Measurements from ENCODE around the gene ARHGEF3.

Gene ARHGEF3

DNA sequence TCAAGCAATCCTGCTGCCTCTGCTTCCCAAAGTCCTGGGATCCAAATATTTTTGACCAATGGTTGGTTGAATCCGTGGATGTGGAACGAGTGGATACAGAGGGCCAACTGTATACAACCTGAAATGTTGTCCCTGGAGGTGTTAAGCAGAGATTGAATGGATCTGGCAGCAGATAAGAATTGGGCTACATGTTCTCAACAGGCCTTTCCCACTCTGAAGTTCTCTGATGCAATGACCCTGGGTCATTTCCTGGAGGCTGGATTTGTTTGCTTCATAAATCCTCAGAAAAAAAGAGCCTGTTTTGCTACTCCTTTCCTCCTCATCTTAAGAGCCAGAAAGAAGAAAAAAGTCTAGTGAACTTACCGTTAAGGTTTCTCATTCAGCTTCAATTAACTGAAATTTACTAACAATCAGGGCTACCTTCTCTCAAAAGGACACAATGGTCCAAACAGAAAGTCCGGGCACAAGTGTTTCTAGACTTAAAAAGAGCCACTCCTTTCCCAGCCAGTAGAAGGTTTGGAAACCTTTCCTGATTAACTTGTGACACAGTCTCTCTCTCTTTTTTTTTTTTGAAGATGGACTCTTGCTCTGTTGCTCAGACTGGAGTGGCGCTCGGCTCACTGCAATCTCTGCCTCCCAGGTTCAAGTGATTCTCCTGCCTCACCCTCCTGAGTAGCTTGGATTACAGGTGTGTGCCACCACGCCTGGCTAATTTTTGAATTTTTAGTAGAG is 6.5 kb downstream of the ARHGEF3 start:
- no peak for DNase-seq

DNA sequence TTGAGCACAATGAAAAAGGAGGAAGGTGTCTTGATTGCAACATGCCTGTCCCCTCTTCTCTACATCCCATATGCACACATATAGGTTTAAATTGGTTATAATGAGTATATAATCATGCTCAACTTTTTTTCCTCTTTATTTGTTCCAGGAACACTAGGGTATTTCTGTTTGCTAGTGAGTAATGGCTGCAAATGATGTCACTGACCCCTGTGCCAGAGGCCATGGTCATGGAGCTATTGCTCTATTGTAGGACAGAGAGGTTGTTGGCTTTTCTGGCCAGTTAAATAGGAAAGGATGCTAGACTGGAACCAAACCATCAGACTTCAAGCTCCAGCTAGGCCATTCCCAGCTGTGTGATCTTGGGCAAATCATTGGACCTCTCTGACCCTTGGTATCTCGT is 9.6 kb downstream of the ARHGEF3 start:
- DNase-seq, result no peak

DNA sequence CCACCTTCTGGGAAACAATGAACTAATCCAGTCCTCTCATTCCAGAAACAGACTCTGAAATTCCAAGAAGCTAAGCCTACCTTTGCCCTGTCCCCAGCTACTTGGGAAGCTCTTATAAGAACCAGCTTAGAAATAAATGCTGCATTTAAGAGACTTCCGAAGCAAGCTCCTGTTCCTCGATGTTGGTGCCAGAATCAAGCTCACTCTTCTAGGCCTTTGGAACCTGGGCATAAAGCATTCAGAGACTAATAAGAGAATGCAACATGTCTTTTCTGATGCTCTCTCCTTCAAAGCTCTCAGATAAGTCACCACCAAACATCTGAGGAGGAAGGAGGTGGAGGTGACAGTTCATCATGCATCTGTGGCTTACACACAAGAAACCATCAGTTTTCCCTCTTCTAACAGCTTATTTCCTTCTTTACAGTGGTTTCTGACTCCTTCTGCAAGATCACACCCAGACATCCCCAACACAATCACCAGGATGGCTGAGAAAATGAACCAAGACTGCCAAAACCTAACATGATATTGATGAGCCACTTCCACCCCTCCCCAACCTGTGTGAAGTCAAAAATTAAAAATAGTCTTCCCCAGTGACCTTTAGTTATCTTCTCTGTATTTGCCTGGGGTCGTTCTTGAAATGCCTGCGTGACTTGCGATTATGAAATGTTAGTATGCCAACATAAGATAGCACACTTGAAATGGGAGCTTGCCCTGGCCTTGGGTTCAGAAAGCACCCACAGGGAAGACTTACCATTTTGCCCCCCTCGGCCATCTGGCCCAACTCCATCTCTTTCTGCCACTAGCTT is 11.5 kb downstream of the ARHGEF3 start:
- peak; percentile 17 for DNase-seq

DNA sequence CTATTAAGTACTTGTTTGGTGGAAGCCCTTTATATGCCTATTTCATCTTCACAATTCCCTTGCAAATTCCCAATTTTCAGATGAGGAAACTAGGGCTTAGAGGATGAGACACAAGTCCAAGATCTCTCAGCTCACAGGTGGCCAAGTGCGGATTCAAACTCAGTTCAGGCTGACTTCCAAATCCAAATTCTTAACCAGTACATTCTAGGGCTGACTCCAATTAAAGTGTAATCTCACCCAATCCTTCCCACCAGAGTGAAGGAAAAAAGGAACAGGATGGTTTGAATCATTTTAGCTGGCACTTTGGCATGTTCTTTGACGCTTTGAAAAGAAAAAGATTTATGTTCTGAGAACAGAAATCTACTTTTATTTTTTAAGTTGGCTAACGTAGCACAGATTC is 12.7 kb downstream of the ARHGEF3 start:
- DNase-seq, result no peak

DNA sequence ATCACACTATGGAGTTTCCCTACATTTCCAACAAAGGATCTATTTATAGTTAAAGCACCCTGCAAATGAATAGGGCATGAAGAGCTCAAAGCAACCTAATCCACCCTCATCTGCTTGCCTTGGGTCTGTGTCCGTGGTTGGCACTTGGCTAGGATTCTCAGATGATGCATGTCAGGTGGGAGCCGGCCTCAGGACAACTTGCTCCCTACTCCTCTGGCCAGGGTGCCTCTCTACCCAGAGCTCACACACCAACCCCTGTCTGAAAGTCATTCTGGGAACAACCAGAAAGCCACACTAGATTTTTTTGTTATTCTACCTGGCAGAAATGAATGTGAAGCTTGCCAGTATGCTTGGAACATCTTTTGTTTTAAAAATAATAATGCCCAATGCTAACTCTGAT is 13.2 kb downstream of the ARHGEF3 start:
- DNase-seq, result no peak

DNA sequence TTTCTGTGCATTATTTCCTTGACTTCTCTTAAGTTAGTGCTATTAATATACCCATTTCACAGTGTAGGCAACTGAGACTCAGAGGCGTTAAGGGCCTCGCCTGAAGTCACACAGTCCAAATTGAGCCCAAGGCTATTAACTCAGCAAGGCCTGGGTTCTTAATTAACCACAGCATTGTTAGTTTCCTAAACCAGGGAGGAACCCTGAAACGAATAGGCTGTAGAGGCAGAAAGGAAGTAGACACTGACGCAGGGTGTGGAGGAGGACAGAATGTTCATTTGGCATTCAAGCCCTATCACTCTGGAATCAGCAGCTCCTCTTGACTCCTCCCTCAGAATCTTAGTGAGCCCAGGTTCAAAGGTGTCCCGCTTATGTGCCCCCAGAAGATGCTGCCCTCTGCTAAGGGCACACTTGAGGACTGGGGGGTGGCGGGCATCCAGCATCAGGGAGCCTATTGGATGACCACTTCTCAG is 13.9 kb downstream of the ARHGEF3 start:
- peak; percentile 12 for DNase-seq

DNA sequence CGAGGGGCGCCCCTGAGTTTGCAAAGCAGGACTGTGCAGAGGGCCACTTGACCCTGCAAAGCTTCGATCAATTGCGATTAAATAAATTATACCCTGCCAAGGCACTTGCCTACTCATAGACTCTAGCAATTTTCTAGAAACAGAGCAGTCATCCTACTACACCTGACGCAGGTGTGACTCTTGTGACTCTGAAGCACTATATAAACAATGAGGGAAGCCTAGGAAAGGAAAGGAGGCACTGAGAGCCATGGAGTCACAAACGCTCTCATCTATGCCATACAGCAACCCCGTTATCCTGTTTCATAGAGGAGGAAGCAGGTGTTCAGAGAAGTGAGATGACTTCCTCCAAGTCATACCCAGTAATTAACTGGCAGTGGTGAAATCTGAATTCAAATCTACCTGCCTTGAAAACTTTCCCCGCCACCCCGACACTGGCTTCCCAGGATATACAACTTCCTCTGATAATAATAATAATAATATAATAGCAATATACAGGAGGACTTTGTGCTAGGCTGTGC is 14.4 kb downstream of the ARHGEF3 start:
- no peak for DNase-seq

DNA sequence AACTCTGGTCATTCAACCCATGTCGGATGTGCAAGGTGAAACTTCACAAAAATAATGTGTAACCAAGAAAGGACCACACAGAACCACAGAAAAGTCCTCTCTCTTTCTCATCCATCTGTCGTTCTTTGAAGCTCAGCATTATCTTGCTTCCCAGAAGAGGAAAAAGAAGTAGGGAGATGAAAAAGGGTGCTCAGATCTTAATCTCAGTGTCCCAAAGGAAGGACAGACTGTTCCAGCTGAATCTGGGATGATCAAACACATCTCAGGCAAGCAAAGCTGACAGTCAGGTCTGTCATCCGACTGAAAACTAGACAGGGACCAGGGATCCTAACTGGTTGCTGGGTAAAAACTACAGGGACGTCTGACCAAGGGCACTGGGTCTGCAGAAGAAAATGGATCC is 16.2 kb downstream of the ARHGEF3 start:
- DNase-seq, result no peak

DNA sequence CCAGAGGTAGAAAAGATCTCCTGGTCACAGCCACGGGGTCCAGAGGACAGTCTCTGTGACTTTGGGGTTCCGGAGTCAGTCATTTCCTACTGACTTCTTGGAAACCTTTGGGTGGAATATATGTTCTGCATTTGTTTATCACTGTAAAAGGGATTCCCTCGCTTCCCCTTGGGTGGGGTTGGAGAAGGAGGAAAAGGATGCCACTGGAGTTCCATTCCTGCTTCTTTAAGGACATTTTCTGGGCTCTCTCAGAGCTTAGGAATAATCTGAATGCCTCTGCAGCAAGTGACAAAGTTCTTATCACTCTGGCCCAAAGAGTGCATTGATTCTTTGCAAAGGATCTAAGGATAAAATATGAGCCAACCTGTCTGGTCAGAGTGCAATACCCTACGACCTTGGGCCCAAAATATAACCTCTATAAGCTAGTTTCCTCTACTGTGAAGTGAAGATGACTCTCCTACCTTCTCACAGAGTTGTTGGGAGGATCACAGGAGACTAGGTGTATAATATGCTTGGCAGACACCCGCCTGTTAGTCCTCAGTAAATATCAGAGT is 17.2 kb downstream of the ARHGEF3 start:
- DNase-seq, result no peak

DNA sequence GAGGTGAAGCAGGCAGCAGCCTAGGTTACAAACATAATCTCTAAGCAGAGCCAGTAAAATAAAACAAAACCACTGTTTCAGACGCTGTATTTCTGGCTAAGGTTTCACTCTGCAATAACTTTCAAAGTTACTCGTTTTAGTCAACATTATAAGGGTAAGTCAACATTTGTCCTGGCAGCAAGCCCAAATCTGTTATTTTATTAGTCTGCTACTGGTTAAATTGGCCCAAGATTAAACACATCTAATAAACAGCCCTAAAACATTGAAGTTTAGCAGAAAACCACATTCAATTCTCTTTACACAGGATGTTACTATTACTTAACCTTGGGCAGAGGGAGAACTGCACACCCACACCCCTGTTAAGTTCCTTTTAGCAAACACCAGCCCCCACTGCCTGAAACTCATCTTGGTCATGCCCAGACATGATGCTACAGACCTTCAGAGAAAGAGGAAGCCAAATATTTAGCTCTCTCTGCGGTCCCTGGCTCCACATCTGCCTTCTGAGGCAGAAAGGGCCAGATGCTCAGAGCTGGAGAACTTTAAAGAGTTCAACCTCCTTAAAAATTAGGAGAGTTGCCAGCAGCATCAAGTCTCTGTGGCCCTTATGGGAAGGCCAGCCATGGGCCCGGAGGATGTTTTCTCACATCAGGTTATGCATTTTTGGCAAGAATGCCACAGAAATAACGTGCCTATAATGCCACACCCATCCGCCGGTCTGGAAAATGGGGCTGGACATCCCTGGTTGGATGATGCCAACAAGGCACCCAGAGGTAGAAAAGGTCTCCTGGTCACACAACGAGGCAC is 17.9 kb downstream of the ARHGEF3 start:
- peak; percentile 74 for DNase-seq

DNA sequence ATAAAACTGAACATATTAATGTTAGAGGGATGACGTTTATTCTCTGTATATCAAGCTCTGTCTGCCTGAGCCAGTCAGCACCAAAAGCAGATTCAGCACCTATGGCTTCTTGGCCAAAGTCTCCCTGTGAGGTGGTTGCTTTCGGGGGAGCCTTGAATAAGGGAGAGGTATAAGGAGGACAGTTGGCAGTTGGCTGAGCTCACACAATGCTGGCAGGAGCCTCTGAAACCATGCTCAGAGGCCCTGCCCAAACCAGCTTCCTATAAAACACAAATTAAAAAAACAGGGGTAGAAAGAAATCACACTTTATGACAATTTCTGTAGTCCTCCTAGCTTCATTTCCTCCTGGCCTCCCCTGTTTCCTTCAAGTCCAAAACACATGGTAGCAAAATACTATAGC is 18.8 kb downstream of the ARHGEF3 start:
- no peak for DNase-seq

DNA sequence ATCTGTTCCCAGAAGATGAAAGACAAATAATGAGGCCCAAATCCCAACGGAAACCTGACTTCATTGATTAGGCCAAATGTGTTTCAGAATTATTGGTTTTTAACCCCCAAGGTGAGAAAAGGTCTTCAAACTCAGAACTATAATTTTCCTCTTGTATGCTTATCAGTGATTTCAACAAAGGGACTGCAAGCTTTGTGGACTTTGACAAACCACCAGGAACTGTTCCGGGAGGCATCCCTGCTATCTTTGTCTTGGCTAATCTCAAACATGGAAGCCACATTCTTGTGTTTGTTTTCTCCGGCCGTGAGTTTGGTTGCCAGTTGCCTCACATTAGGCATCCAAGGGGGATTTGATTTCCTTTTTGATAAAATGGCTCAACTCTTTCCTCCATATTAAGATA is 19.5 kb downstream of the ARHGEF3 start:
- DNase-seq, result no peak

DNA sequence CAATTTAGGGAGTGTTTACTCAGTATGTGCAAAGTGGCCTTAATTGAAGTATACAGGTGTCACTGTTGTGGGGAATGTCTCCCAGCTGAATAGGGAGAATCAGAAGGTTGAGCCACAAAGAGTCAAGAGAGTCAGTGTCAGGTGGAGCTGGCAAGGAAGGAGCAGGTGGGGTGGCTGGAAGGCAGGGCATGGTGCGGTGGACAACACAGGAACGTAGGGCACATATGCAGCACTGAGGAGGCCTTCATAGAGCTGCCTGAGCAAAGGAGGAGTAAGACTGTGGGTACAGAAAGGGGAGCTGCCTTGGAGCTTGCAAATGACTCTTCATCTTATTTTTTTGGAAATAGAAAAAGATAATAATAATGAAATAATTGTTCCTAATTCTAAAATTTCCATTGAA is 20.0 kb downstream of the ARHGEF3 start:
- no peak for DNase-seq

DNA sequence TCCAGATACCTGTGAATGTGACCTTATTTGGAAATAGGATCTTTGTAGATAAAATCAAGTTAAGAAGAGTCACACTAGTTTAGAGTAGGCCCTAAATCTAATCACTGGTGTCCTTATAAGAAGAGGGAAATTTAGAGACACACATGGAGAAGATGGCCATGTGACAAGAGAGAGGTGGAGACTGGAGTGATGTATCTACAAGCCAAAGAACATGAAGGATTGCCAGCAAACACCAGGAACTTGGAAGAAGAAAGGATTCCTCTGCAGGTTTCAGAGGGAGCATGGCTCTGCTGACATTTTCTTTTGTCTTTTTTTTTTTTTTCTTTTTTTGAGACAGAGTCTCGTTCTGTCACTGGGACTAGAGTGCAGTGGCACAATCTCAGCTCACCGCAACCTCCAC is 20.8 kb downstream of the ARHGEF3 start:
- DNase-seq, result no peak

DNA sequence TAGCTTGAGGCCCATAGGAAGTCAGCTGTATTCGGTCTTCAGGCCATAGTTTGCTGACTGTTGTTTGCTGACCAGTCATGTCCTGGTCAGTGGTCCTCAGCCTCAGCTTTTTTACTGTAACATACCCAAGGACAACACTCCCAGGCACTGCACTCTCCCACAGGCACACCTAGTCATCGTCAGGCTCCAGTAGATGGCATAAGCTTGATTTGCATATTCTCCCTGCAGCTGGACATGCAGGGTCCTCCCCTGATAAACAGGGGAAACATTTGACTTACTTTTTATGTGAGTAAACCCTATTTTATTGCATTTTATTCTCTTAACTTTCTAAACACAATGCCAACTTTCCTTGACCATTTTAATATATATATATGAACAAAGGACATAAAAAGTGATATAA is 22.9 kb downstream of the ARHGEF3 start:
- DNase-seq, result no peak

DNA sequence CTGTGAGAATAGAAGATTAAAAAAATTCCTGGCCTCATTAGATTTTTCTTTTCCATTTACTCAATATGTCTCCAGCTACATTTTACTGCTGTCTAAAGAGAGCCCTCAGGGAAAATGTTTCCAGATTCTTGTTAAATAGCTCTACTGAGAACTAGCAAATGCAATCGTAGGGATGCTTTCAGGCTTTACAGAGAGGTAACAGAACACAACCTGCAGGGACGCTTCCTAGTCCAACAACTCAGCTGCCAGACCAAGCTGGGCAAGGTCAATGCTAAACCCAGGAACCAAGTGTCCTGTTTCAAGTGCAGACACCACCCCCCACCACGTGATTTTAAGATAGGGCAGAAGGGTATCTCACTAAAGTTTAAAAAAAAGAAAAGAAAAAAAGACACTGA is 25.2 kb downstream of the ARHGEF3 start:
- DNase-seq, result no peak

DNA sequence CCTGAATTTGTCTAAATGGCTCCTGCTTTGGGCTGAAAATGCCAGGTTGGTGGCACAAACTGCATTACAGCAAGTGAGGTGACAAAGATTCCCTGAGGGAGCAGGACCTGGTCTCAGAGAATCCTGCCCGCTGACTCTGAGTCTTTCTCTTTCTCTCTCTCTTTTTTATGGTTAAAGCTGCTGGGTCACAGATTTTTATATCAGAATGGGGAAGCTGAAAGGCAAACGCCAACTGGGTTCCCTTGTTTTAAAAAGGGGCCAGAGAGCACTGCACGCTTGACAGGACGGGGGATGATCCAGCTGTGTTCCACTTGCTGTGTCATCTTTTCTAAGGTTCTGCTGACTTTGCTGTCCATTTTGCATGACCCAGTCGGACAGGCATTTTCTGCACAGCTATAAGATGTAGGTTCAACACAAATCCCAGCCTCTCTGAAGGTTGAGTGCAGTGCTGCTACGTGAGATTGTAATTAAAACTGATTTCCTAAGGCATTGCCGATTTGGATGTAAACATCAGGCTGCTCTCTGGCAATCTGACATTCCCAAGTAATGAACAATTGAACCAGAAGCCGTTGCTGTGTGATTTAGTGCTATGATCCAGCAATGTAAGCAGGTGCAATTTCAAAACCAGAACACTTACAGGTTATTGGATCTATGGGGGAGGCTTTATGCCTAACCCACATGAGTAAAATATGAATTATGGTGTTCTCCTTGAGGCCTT is 25.8 kb downstream of the ARHGEF3 start:
- DNase-seq, result no peak

DNA sequence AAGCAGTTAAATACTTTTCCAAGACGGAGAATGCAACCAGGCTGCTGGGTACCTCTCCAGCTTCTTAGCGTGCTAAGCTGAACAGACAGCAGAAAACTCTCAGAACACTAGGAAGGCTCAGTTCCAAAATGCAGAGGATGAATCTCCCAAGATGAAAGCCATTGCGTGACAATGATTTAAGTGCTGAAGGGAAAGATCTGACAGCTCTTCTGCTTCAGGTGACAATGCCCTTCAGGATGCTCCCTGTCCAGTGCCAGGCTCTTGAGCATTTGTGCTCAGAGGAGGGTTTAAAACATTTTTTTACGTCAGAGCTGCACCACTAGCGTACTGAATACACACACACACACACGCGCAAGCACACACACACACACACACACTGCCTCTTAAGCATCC is 26.3 kb downstream of the ARHGEF3 start:
- DNase-seq, result no peak

DNA sequence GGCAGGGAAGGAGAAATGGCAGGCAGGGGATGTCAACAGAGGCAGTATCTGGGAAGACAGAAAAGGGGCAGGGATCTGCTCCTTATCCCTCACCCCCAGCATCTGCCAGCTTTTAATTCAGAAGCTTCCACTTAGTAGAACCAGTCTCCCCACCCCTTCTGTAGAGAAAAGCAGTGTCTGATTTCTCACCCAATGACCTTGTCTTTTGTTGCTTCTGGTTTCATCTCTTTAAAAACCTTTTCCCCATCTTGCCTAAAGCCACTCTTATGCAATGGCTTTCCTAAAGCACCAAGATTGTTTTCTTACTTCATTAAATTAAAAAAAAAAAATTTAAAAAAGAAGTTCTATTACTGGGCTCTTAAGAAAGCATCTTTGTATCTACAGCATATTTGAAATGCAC is 27.8 kb downstream of the ARHGEF3 start:
- DNase-seq, result no peak

DNA sequence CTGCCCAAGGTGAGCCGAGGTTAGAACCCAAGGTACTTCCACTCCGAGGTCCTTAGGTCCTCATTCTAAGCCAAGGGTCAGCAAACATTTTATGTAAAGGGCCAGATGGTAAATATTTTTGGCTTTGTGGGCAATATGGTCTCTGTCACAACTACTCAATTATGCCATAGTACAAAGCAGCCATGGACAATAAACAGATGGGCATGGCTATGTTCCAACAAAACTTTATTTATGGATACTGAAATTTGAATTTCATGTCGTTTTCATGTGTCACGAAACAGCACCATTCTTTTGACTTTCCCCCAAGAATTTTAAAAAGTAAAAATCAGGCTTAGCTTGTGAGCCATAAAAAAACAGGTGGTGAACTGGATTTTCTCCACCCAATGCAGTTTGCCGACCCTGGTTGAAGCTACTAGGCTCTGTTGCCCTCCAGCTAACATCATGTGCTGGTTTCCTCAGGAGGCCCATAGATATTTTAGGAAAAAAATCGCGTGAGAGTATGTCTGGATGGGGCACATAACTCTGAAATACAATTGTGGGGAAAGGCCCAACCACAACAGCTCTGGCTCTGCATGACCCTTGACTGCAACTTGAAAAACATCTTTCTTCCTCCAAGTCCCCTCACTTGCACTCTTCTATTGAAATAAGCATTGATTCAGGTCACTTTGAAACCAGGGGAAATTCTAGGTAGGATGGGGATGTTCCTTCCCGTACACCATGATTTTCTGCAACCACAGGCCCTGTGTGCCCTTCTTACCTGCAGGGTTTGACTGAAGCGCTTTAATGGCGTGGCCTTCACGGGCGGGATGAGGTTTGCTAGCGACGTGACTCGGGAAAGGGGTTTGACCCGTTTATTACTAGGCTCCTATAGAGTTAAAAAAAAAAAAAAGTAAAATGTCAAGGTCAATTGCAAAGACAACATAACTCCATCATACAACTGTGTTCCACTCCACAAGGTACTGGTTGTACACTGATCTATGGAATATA is 28.5 kb downstream of the ARHGEF3 start:
- no peak for DNase-seq

DNA sequence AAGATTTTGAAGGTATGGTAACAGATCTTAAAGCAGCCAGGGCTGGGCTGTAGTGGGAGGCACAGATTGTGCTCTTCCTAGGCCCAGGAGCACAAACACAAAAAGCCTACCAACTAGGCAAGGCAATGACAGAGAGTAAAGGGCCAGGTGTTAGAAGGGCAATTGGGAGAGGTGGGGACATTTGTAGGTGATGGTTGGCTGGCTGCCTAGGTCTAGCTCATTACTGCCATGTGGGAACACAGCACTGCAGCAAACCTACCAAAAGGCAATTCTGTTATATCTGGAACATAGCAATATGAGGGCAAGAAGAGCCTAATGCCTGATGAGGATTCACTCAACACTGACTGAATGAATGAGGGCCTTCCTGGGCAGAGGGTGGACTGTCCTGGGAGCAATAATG is 30.4 kb downstream of the ARHGEF3 start:
- DNase-seq, result no peak
